Neuronal stem cell (in vitro differentiated cells): ENCODE results near the gene SLC37A1.

Experiments used
- DNase-seq: peaks from one replicate; pipeline ENCODE4 v3.0.0-alpha.2; 2013; ENCODE audit warnings: low spot score
- H2AFZ ChIP-seq: one replicate; pipeline ENCODE4 v1.6.1; 2013; ENCODE audit warnings: mild to moderate bottlenecking, low read length, inconsistent platforms
- H2AK5ac ChIP-seq: 2 replicates; pipeline ENCODE4 v1.6.1; 2013; ENCODE audit warnings: low read depth, mild to moderate bottlenecking, inconsistent platforms, low read length, moderate library complexity, mixed read lengths
- H2BK120ac ChIP-seq: 2 replicates; pipeline ENCODE4 v1.6.1; 2013; ENCODE audit warnings: low read depth, mild to moderate bottlenecking, inconsistent platforms, low read length, moderate library complexity, mixed read lengths
- H2BK12ac ChIP-seq: one replicate; pipeline ENCODE4 v1.6.1; 2013; ENCODE audit warnings: low read length, inconsistent platforms
- H2BK15ac ChIP-seq: 2 replicates; pipeline ENCODE4 v1.6.1; 2013; ENCODE audit warnings: mild to moderate bottlenecking, low read length, inconsistent platforms, mixed read lengths
- H2BK5ac ChIP-seq: one replicate; pipeline ENCODE4 v1.6.1; 2013; ENCODE audit warnings: inconsistent platforms, mild to moderate bottlenecking, low read length, moderate library complexity
- H3K14ac ChIP-seq: one replicate; pipeline ENCODE4 v1.6.1; 2013; ENCODE audit warnings: low read length, inconsistent platforms
- H3K18ac ChIP-seq: 2 replicates; pipeline ENCODE4 v1.6.1; 2013; ENCODE audit warnings: low read length, inconsistent platforms
- H3K23ac ChIP-seq: 2 replicates; pipeline ENCODE4 v1.6.1; 2013; ENCODE audit warnings: low read depth, mild to moderate bottlenecking, mixed read lengths, low read length, inconsistent platforms; ENCODE audit not compliant: poor library complexity
- H3K27ac ChIP-seq: replicated peaks from 3 replicates; pipeline ENCODE4 v1.5.1; 2013; ENCODE audit warnings: low read length, inconsistent platforms
- H3K27me3 ChIP-seq, 3 experiments: 2 replicates each; pipeline ENCODE4 v1.6.1; 2013; ENCODE audit warnings: low read length in 3 of 3, mild to moderate bottlenecking in 2 of 3, inconsistent platforms in 1 of 3, low read depth in 1 of 3, mixed read lengths in 1 of 3, moderate library complexity in 1 of 3; ENCODE audit not compliant: control insufficient read depth in 3 of 3, insufficient read depth in 3 of 3
- H3K36me3 ChIP-seq, 2 donors: replicated peaks in 1 of 2; 2 replicates each; pipeline ENCODE4 v1.6.1; 2013; ENCODE audit warnings: low read length in 2 of 2; ENCODE audit not compliant: control insufficient read depth in 2 of 2, insufficient read depth in 2 of 2
- H3K4ac ChIP-seq: 2 replicates; pipeline ENCODE4 v1.6.1; 2013; ENCODE audit warnings: inconsistent platforms, mild to moderate bottlenecking, low read length, moderate library complexity
- H3K4me1 ChIP-seq, 2 donors: 1 replicate in 1 of 2; 2 replicates in 1 of 2; pipeline ENCODE4 v1.6.1; 2013; ENCODE audit warnings: low read length in 2 of 2, low read depth in 1 of 2; ENCODE audit not compliant: control insufficient read depth in 2 of 2, insufficient read depth in 1 of 2
- H3K4me2 ChIP-seq: one replicate; pipeline ENCODE4 v1.6.1; 2013; ENCODE audit warnings: mild to moderate bottlenecking, low read length, inconsistent platforms; ENCODE audit not compliant: insufficient read depth, poor library complexity, severe bottlenecking
- H3K4me3 ChIP-seq, 2 donors: 2 replicates each; pipeline ENCODE4 v1.5.1; 2013; ENCODE audit warnings: low read length in 2 of 2, mild to moderate bottlenecking in 2 of 2, inconsistent platforms in 1 of 2, moderate library complexity in 1 of 2
- H3K79me1 ChIP-seq: one replicate; pipeline ENCODE4 v1.6.1; 2013; ENCODE audit warnings: low read depth, mild to moderate bottlenecking, inconsistent platforms, low read length, moderate library complexity
- H3K9ac ChIP-seq: one replicate; pipeline ENCODE4 v1.6.1; 2013; ENCODE audit warnings: mild to moderate bottlenecking, low read depth, low read length, inconsistent platforms; ENCODE audit not compliant: poor library complexity
- H3K9me3 ChIP-seq, 2 donors: replicated peaks in 1 of 2; 2 replicates each; pipeline versions ENCODE3 to v1.6.1; 2013; ENCODE audit warnings: low read length in 2 of 2, mild to moderate bottlenecking in 2 of 2, inconsistent platforms in 1 of 2, low read depth in 1 of 2, mixed read lengths in 1 of 2, moderate library complexity in 1 of 2; ENCODE audit not compliant: control insufficient read depth in 2 of 2, insufficient read depth in 1 of 2
- H4K8ac ChIP-seq: one replicate; pipeline ENCODE4 v1.6.1; 2013; ENCODE audit warnings: low read depth, mild to moderate bottlenecking, inconsistent platforms, low read length, moderate library complexity
- H4K91ac ChIP-seq: one replicate; pipeline ENCODE4 v1.6.1; 2013; ENCODE audit warnings: low read length, low read depth, mild to moderate bottlenecking, inconsistent platforms; ENCODE audit not compliant: poor library complexity
- WGBS, 2 donors: extraction: QIAGEN DNeasy Blood & Tissue Kit; methylation state at CpG; one replicate each; pipeline ENCODE4 v1.1.7; 2013; ENCODE audit warnings: missing lambda C conversion rate in 2 of 2, mixed read lengths in 1 of 2; ENCODE audit not compliant: insufficient read length in 2 of 2, insufficient replicate concordance in 1 of 2; ENCODE audit errors: extremely low coverage in 2 of 2; 5-methylcytosine and 5-hydroxymethylcytosine counted together

Gene SLC37A1

GRCh38 chr21:42537106-42537742 lies 23.6 kb downstream of the SLC37A1 start:
- Histone ChIP-seq H3K27ac (no peak overlapping the region), H3K79me1 (no peaks in the 10 kb centered on the region), H3K4ac (no peak overlapping the region), H3K9me3 (no peaks in the 10 kb centered on the region), H2BK120ac (no peak overlapping the region), H2BK12ac (no peak overlapping the region), H3K14ac (no peak overlapping the region), H3K4me3 (no peak overlapping the region), H3K4me2 (no peak overlapping the region), H3K18ac (no peak overlapping the region), H4K91ac (no peak overlapping the region), H2BK5ac (no peak overlapping the region), H2AK5ac (no peak overlapping the region), H3K9ac (no peak overlapping the region), H3K36me3 (no peaks in the 10 kb centered on the region), H3K23ac (no peak overlapping the region), H2AFZ (no peak overlapping the region), H4K8ac (no peak overlapping the region), H2BK15ac (no peak overlapping the region), H3K4me1 (no peaks in the 10 kb centered on the region), H3K27me3 (peaks cover 0 to 3% (median 0%) of the 10 kb centered on the region in 3 experiments)
- WGBS, 2 donors: no CpG with 5 or more reads among the region's 4 CpGs
- no peak for DNase-seq

- no peak overlapping the region for H2AK5ac ChIP-seq
- no peak overlapping the region for H3K14ac ChIP-seq
- no peak overlapping the region for H3K9ac ChIP-seq
- H3K4me3 ChIP-seq: no peak overlapping the region
- no CpG with 5 or more reads among the region's 10 CpGs for WGBS, 2 donors
- H3K4me2 ChIP-seq: no peak overlapping the region
- H3K23ac ChIP-seq: no peak overlapping the region
- H4K8ac ChIP-seq: no peak overlapping the region
- no peaks in the 10 kb centered on the region for H3K36me3 ChIP-seq
- no peak overlapping the region for H2BK15ac ChIP-seq
- peaks cover 0 to 3% (median 0%) of the 10 kb centered on the region in 3 experiments for H3K27me3 ChIP-seq
- DNase-seq: no peak
- no peaks in the 10 kb centered on the region for H3K9me3 ChIP-seq
- no peak overlapping the region for H2AFZ ChIP-seq
- H4K91ac ChIP-seq: no peak overlapping the region
- no peak overlapping the region for H3K4ac ChIP-seq
- no peak overlapping the region for H2BK5ac ChIP-seq
- no peak overlapping the region for H3K27ac ChIP-seq
- H2BK12ac ChIP-seq: no peak overlapping the region
- H3K79me1 ChIP-seq: no peaks in the 10 kb centered on the region
- H2BK120ac ChIP-seq: no peak overlapping the region
- H3K4me1 ChIP-seq: no peaks in the 10 kb centered on the region
- no peak overlapping the region for H3K18ac ChIP-seq
Measured at GRCh38 chr21:42538479-42539275, 25.0 kb downstream of the SLC37A1 start.

GRCh38 chr21:42539342-42539741 lies 25.7 kb downstream of the SLC37A1 start:
- H2BK120ac ChIP-seq: no peak overlapping the region
- no CpG with 5 or more reads among the region's 17 CpGs for WGBS, 2 donors
- H3K4ac ChIP-seq: no peak overlapping the region
- no peaks in the 10 kb centered on the region for H3K4me1 ChIP-seq
- H3K36me3 ChIP-seq: no peaks in the 10 kb centered on the region
- H2BK12ac ChIP-seq: no peak overlapping the region
- peaks cover 0 to 3% (median 0%) of the 10 kb centered on the region in 3 experiments for H3K27me3 ChIP-seq
- H3K4me2 ChIP-seq: no peak overlapping the region
- H3K79me1 ChIP-seq: no peaks in the 10 kb centered on the region
- no peak overlapping the region for H3K4me3 ChIP-seq
- no peak overlapping the region for H4K8ac ChIP-seq
- no peak overlapping the region for H3K9ac ChIP-seq
- H3K27ac ChIP-seq: no peak overlapping the region
- no peak overlapping the region for H2AK5ac ChIP-seq
- DNase-seq: no peak
- H2BK5ac ChIP-seq: no peak overlapping the region
- H4K91ac ChIP-seq: no peak overlapping the region
- H3K23ac ChIP-seq: no peak overlapping the region
- no peak overlapping the region for H2BK15ac ChIP-seq
- no peak overlapping the region for H3K18ac ChIP-seq
- no peaks in the 10 kb centered on the region for H3K9me3 ChIP-seq
- no peak overlapping the region for H2AFZ ChIP-seq
- H3K14ac ChIP-seq: no peak overlapping the region

GRCh38 chr21:42539931-42540343 lies 26.3 kb downstream of the SLC37A1 start:
- Histone ChIP-seq H3K4me1 (no peaks in the 10 kb centered on the region), H3K4ac (no peak overlapping the region), H4K8ac (no peak overlapping the region), H3K4me3 (no peak overlapping the region), H3K36me3 (no peaks in the 10 kb centered on the region), H2AK5ac (peak overlapping the region; percentile 17), H2BK12ac (no peak overlapping the region), H3K14ac (no peak overlapping the region), H3K9me3 (no peaks in the 10 kb centered on the region), H3K18ac (peak overlapping the region; percentile 4), H2AFZ (no peak overlapping the region), H3K27ac (no peak overlapping the region), H3K9ac (no peak overlapping the region), H3K23ac (no peak overlapping the region), H2BK5ac (no peak overlapping the region), H4K91ac (no peak overlapping the region), H3K4me2 (no peak overlapping the region), H2BK15ac (no peak overlapping the region), H2BK120ac (no peak overlapping the region), H3K79me1 (no peaks in the 10 kb centered on the region), H3K27me3 (peaks cover 0 to 3% (median 0%) of the 10 kb centered on the region in 3 experiments)
- no peak for DNase-seq
- WGBS, 2 donors: no CpG with 5 or more reads among the region's 7 CpGs
